ENCODE results near the gene UBN2.

Gene UBN2

DNA sequence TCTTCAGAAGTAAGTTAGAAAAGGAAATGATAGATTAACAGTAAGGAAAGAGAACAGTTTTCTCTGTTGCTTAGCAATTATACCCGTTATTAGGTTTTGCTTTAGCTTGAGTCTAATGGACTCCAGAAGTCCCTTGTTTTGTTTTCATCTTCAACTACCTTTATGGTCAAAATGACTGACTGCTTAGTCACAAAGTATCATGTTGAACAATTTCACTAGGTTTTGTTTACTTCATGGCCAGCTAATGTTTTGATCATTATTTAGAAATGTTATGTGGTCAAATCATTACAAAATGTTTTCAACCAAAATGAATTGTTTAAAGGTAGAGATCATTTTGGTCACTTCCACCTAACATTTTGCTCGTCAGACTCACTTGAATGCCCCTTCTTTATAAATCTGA lies 1.9 kb downstream of the UBN2 start:
- no peak for DNase-seq

GRCh38 chr7:139241258-139241657 lies 10.2 kb downstream of the UBN2 start:
- DNase-seq: no peak

- DNase-seq: no peak
These were observed 11.8 kb downstream of the UBN2 start for GRCh38 chr7:139242741-139243281.

DNA sequence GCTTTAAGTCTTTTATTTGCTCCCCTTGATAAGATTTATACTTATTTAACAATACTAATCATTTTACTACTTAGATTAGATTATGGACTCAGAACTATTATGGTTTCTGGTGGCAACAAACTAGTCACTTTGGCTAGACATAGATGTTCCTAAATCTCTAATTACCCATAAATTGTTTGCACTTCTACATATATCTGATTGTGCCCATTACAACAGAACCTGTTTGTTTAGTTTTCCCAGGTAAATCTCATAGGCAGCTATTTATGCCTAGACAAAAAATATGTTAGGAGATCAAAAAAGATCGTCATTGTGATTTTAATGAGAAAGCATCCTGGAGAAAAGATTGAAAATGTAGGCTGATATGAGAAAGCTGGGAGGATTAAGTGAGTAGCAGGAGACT lies 14.4 kb downstream of the UBN2 start:
- DNase-seq: no peak

- no peak for DNase-seq
These were observed 15.5 kb downstream of the UBN2 start for GRCh38 chr7:139246494-139246893.

DNA sequence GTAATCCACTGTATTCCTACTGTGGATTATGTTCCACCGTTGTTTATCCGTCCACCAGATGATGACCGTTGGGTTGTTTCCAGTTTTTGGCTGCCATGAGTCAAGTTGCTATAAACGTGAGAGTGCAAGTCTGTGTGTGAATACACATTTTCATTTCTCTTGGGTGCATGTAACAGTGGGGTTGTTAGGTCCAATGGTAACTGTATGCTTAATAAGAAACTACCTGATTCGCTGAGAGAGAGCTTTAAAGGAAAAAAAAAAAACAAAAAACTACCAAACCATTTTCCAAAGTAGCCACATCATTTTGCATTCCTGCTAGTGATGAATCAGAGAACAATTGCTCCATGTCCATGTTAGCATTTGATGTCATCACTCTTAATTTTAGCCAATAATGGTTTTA lies 15.9 kb downstream of the UBN2 start:
- no peak for DNase-seq

- DNase-seq: no peak
These were observed 18.3 kb downstream of the UBN2 start for GRCh38 chr7:139249179-139249810.

GRCh38 chr7:139252451-139252850 lies 21.4 kb downstream of the UBN2 start:
- no peak for DNase-seq

DNA sequence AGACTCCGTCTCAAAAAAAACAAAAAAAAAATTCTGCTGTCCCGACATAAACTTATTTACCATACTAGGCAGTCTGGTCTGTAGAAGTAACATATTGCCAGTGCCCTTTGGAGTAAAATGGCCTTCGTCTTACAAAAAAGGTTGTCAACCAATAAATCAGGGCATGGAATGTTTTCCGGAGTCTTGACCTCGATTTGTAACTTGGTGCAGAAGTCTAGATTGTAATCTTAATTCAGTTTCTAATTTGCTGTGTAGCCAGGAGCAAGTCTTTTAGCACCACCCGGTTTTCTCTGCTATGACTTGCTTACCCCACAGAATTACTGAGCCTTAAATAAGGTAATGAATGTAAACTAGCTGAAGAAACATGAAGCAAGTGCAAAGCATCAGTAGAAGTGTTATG lies 23.2 kb downstream of the UBN2 start:
- DNase-seq: no peak

DNA sequence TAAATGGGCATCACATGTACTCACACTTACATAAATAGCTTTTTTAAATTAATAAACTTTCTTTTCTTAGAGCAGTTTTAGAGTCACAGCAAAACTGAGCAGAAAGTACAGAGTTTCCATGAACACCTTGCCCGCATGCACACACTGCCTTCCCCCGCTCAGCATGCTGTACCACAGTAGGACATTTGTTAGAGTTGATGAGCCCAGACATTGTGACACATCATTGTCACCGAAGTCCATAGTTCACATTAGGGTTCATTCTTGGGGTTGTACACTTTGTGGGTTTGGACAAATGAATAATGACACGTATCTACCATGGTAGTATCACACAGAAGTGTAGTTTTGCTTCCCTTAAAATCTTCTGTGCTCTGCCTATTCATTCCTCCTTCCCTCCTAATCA lies 23.7 kb downstream of the UBN2 start:
- DNase-seq: no peak

DNA sequence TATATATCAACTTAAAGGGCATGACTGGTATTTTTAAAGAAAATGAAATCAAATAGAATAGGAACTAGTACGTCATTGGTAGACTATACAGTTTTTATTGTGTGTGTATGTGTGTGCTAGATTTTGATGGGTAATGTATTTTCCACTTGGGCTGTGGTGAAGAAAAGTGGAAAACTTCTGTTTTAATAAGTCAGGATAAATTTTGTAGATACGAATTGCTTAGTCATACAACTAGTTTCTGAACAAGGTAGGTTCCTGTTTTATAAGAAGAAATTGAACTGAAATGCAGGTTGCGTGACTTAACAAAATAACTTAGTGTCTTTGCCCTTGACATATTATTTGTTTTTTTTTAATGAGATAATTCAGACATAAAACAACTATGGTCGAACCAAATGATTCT lies 24.3 kb downstream of the UBN2 start:
- DNase-seq: no peak

DNA sequence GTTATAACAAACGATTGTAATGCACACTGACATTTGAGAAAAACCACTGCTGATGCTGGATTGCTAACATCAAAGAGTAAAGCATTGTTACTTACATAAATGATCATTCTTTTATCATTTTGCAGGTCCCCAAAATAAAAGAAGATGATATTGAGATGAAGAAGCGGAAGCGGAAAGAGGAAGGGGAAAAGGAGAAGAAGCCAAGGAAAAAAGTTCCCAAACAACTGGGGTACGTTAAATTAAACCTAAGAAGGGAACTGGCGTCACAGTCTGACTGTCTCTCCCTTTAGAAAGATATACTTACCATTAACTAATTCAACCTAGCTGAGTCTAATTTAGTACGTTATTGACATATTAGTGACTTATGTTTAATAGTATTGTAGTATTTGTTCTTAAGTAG lies 28.1 kb downstream of the UBN2 start:
- no peak for DNase-seq

- no peak for DNase-seq
These were observed 33.2 kb downstream of the UBN2 start for GRCh38 chr7:139264220-139264619.

DNA sequence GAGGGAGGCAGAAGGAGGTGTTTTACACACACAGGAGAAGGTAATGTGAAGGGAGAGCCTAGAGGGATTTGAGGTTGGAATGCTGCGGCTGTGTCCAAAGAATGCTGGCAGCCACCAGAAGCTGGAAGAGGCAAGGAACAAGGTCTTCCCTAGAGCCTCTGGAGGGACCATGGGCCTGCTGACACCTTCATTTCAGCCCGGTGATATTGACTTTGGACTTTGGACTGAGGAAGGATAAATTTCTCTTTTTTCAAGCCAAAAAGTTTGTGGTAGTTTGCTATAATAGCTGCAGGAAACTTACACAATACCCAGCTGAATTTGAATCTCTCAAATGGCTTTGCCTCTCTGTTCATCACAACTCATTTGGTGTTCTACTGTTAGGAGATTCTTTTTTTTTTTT lies 34.6 kb downstream of the UBN2 start:
- no peak for DNase-seq

- no peak for DNase-seq
These were observed 40.9 kb downstream of the UBN2 start for GRCh38 chr7:139271718-139272628.

- DNase-seq: no peak
These were observed 53.3 kb downstream of the UBN2 start for GRCh38 chr7:139284252-139284896.

DNA sequence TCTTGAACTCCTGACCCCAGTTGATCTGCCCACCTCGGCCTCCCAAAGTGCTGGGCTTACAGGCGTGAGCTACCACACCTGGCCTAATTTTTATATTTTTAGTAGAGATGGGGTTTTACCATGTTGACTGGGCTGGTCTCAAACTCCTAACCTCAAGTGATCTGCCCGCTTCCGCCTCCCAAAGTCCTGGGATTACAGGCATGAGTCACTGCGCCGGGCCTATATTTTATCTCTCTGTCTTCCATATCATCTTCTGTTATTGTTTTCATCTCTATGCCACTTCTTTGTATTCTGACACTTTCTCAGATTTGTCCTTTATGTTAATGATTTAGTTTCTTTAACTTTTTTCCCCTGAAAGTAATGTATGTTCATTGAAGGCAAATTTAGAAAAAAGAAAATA lies 55.1 kb downstream of the UBN2 start:
- no peak for DNase-seq

GRCh38 chr7:139292821-139293220 lies 61.8 kb downstream of the UBN2 start:
- no peak for DNase-seq

DNA sequence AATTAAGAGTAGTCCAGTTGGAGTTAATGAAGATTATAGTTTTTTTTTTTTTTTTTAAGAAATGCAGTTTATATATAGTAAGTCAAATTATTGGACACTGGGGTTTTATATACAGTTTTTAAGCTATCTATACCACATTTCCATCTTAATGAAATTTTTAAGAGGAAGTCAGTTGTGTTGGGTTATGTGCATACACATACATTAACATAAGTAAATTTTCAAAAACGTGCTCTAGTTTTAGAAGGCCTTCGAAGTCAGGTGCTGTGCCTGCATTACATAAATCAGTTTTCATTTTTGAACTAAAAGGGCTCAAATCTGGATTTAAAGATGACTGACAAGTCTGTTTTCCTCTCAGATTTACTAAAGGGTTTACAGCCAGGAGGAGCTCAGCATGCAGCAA lies 62.5 kb downstream of the UBN2 start:
- DNase-seq: no peak

DNA sequence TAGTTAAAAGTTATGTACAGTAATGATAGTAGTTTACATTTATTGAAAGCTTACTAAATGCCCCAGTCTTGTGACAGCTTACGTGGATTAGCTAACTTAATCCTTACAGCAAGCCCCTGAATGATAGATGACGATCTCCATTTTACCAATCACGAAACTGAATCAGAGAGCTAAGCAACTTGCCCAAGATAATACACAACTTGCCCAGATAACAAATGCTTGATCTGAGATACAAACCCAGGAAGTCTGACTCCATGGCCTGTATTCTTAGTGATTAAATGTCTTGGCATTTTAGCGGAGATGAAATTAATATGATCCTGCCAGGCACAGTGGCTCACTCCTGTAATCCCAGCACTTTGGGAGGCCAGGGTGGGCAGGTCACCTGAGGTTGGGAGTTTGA lies 63.2 kb downstream of the UBN2 start:
- no peak for DNase-seq

GRCh38 chr7:139294951-139295575 lies 64.0 kb downstream of the UBN2 start:
- DNase-seq: no peak

DNA sequence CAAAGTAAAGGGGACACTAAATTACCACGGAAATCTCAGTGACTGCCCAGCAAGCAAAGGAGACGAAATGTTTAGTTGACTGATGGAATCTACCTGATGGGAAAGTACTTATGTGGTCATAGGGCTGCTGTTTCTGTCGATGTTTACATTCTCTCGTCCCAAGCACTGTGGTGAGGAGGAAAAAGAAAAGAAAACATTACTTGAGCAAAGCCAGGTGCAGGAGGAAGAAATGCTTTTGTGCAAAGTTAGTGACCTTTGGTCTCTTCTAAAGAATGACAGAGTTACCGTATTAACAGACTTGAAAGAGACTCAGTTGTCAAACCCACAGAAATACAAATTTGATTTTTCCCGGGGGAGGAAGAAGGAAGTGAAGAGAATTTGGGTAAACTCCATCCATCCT lies 66.8 kb downstream of the UBN2 start:
- DNase-seq: no peak

GRCh38 chr7:139299296-139299695 lies 68.3 kb downstream of the UBN2 start:
- DNase-seq: no peak
